IPS-11a (cell line): ENCODE results near the gene TRAPPC8.
"Not testable (repeated sequence)": the region's sequence is repeated elsewhere in the genome, so short reads cannot be mapped to it uniquely, and the experiment has no call there.

ENCODE experiments used
- H3K4me3 ChIP-seq: one replicate; pipeline ENCODE4 v1.5.1; 2013; ENCODE audit warnings: low read depth, low read length, control low read depth

The TRAPPC8 gene

GRCh38 chr18:31877900-31878299 is 65.0 kb downstream of the TRAPPC8 start:
- H3K4me3 ChIP-seq: no peak overlapping the region

- no peak overlapping the region for H3K4me3 ChIP-seq
Measured at GRCh38 chr18:31876707-31877106, 66.2 kb downstream of the TRAPPC8 start.

GRCh38 chr18:31875301-31875700 is 67.6 kb downstream of the TRAPPC8 start:
- H3K4me3 ChIP-seq: no peak overlapping the region

GRCh38 chr18:31863103-31863502 is 79.8 kb downstream of the TRAPPC8 start:
- no peak overlapping the region for H3K4me3 ChIP-seq

GRCh38 chr18:31860488-31860887 is 82.4 kb downstream of the TRAPPC8 start:
- no peak overlapping the region for H3K4me3 ChIP-seq

- no peak overlapping the region for H3K4me3 ChIP-seq
Measured at GRCh38 chr18:31857526-31858106, 85.3 kb downstream of the TRAPPC8 start.

GRCh38 chr18:31850844-31851243 is 92.1 kb downstream of the TRAPPC8 start:
- no peak overlapping the region for H3K4me3 ChIP-seq

GRCh38 chr18:31840499-31840898 is 102.4 kb downstream of the TRAPPC8 start:
- H3K4me3 ChIP-seq: no peak overlapping the region

- no peak overlapping the region for H3K4me3 ChIP-seq
Measured at GRCh38 chr18:31837879-31838278, 105.0 kb downstream of the TRAPPC8 start.

- H3K4me3 ChIP-seq: no peak overlapping the region
Measured at GRCh38 chr18:31835528-31836133, 107.3 kb downstream of the TRAPPC8 start.

- H3K4me3 ChIP-seq: no peak overlapping the region
Measured at GRCh38 chr18:31831903-31832302, 111.0 kb downstream of the TRAPPC8 start.

- H3K4me3 ChIP-seq: no peak overlapping the region
Measured at GRCh38 chr18:31830686-31831085, 112.2 kb downstream of the TRAPPC8 start.

GRCh38 chr18:31828613-31829012 is 114.3 kb downstream of the TRAPPC8 start:
- H3K4me3 ChIP-seq: no peak overlapping the region

GRCh38 chr18:31826673-31827325 is 116.1 kb downstream of the TRAPPC8 start:
- H3K4me3 ChIP-seq: not testable (repeated sequence)

- no peak overlapping the region for H3K4me3 ChIP-seq
Measured at GRCh38 chr18:31825772-31826171, 117.2 kb downstream of the TRAPPC8 start.

GRCh38 chr18:31821545-31822171 is 121.3 kb downstream of the TRAPPC8 start:
- no peak overlapping the region for H3K4me3 ChIP-seq

- no peak overlapping the region for H3K4me3 ChIP-seq
Measured at GRCh38 chr18:31819925-31820229, 123.1 kb downstream of the TRAPPC8 start.

GRCh38 chr18:31819106-31819924 is 123.6 kb downstream of the TRAPPC8 start:
- H3K4me3 ChIP-seq: no peak overlapping the region

- no peak overlapping the region for H3K4me3 ChIP-seq
Measured at GRCh38 chr18:31814132-31814531, 128.8 kb downstream of the TRAPPC8 start.

GRCh38 chr18:31810336-31811130 is 132.4 kb downstream of the TRAPPC8 start:
- H3K4me3 ChIP-seq: not testable (repeated sequence)

- not testable (repeated sequence) for H3K4me3 ChIP-seq
Measured at GRCh38 chr18:31809049-31809448, 133.9 kb downstream of the TRAPPC8 start.
